ENCODE measurements around the gene BIRC2.

DNA sequence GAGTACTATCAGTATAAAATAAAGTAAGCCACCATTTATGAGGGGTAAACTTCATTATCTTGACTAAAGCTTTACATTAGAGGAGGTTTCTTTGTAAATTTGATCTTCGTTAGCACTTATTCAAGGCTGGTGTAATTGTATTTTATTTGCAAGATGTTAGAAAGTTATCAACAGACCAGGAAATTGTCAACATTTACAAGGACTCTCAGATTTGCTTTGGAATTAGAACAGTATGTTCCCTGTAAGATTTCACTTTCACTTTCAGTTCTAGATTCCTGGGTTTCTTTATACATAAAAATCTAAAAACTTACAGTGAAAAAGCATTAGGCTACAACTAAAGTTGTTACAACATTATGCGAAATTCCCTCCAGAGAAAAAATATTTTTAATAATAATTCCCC is 34.3 kb upstream of the BIRC2 start:
- TF ChIP-seq EZH2 (IDR thresholded peaks at IDR 0.05; ENCODE audit: borderline replicate concordance, low read depth, low read length, poor library complexity, severe bottlenecking) (no peak), CTCF (conservative IDR thresholded peaks at IDR 0.05; ENCODE audit: low read depth, low read length) (no peak)
